H1 (cell line): Measurements from ENCODE around the gene RIN1. TPM values are rescaled to one million over a fixed set of nuclear protein-coding genes. Genes with fewer than 3 reads are reported as not detected.

Experiments used
- CTCF ChIA-PET: fragments of 300-600 bp; sonication (Branson Sonifier 250); formaldehyde crosslinking; loops from one replicate; lab custom pipeline; 2021; ENCODE audit not compliant: partially characterized antibody; lab: Charles Lee
- POLR2A ChIA-PET: fragments of 300-600 bp; sonication (Branson Sonifier 250); formaldehyde crosslinking; loops from one replicate; lab custom pipeline; 2021; ENCODE audit warnings: inconsistent platforms; ENCODE audit not compliant: partially characterized antibody; lab: Charles Lee
- DNase-seq, 2 experiments: peaks; one replicate each; pipeline versions ENCODE4 v3.0.0 to v3.0.0-alpha.2; 2010 to 2022; ENCODE audit warnings: low spot score in 2 of 2, low read depth in 1 of 2, mixed read lengths in 1 of 2
- FAIRE-seq: peaks from 2 replicates; lab custom pipeline; 2011; peaks lifted over from hg19 to GRCh38; lab: Jason Lieb, UNC
- H2AFZ ChIP-seq: 2 replicates; pipeline ENCODE4 v1.8.1; 2012; ENCODE audit warnings: low read length, inconsistent platforms
- H2AK5ac ChIP-seq: 2 replicates; pipeline ENCODE4 v1.6.1; 2013; ENCODE audit warnings: low read depth, low read length
- H2BK120ac ChIP-seq: replicated peaks from 2 replicates; pipeline ENCODE3; 2013; ENCODE audit warnings: low read depth, low read length, inconsistent platforms
- H2BK12ac ChIP-seq: 2 replicates; pipeline ENCODE4 v1.6.1; 2013; ENCODE audit warnings: low read depth, low read length
- H2BK15ac ChIP-seq: 2 replicates; pipeline ENCODE4 v1.6.1; 2013; ENCODE audit warnings: low read length
- H2BK20ac ChIP-seq: 2 replicates; pipeline ENCODE4 v1.6.1; 2013; ENCODE audit warnings: low read length
- H2BK5ac ChIP-seq: 2 replicates; pipeline ENCODE4 v1.6.1; 2013; ENCODE audit warnings: low read depth, low read length
- H3K14ac ChIP-seq: 2 replicates; pipeline ENCODE4 v1.6.1; 2013; ENCODE audit warnings: inconsistent platforms; ENCODE audit not compliant: insufficient read length
- H3K18ac ChIP-seq: 2 replicates; pipeline ENCODE4 v1.6.1; 2013; ENCODE audit warnings: low read length; ENCODE audit errors: extremely low read depth
- H3K23ac ChIP-seq: 2 replicates; pipeline ENCODE4 v1.6.1; 2013; ENCODE audit warnings: inconsistent platforms; ENCODE audit not compliant: insufficient read length
- H3K23me2 ChIP-seq: 2 replicates; pipeline ENCODE4 v1.6.1; 2013; ENCODE audit warnings: low read depth, low read length
- H3K27ac ChIP-seq: 2 replicates; pipeline ENCODE4 v1.6.1; 2011; ENCODE audit warnings: low read depth, low read length, inconsistent platforms
- H3K27me3 ChIP-seq, 4 experiments: replicated peaks in 1 of 4; 1 replicate in 1 of 4; 2 replicates in 3 of 4; pipeline versions ENCODE4 v1.6.1 to v1.8.1; 2011 to 2013; ENCODE audit warnings: low read length in 3 of 4, mild to moderate bottlenecking in 3 of 4, inconsistent platforms in 2 of 4, mixed read lengths in 2 of 4, moderate library complexity in 1 of 4; ENCODE audit not compliant: control insufficient read depth in 3 of 4, insufficient read depth in 3 of 4; ENCODE audit errors: extremely low read depth in 1 of 4
- H3K36me3 ChIP-seq, 4 experiments: 2 replicates each; pipeline versions ENCODE4 v1.6.1 to v1.8.1; 2011 to 2013; ENCODE audit warnings: mild to moderate bottlenecking in 4 of 4, low read length in 3 of 4, moderate library complexity in 2 of 4, control low read depth in 1 of 4, inconsistent platforms in 1 of 4; ENCODE audit not compliant: insufficient read depth in 4 of 4, control insufficient read depth in 2 of 4
- H3K4ac ChIP-seq: replicated peaks from 2 replicates; pipeline ENCODE3; 2013; ENCODE audit warnings: low read length, low read depth, mixed read lengths, inconsistent platforms; ENCODE audit not compliant: insufficient read length
- H3K4me1 ChIP-seq, 4 experiments: replicated peaks in 1 of 4; 1 replicate in 1 of 4; 2 replicates in 3 of 4; pipeline versions ENCODE4 v1.6.1 to v1.8.1; 2011 to 2013; ENCODE audit warnings: low read length in 3 of 4, inconsistent platforms in 2 of 4, mixed read lengths in 1 of 4; ENCODE audit not compliant: insufficient read depth in 4 of 4, control insufficient read depth in 3 of 4
- H3K4me2 ChIP-seq, 2 experiments: 2 replicates each; pipeline versions ENCODE4 v1.6.1 to v1.8.1; 2011 to 2013; ENCODE audit warnings: low read depth in 2 of 2, low read length in 2 of 2, control low read depth in 1 of 2, inconsistent platforms in 1 of 2, mild to moderate bottlenecking in 1 of 2; ENCODE audit not compliant: insufficient read depth in 1 of 2
- H3K4me3 ChIP-seq, 4 experiments: fragments of 200-600, 300-600 bp in 1 of 4; sonication (generic), shearing (Covaris generic), sonication (Bioruptor Twin) in 1 of 4; 2 replicates each; pipeline versions ENCODE4 v1.5.1 to v1.8.1; 2011 to 2016; ENCODE audit warnings: low read length in 4 of 4, low read depth in 3 of 4, control low read depth in 2 of 4, inconsistent platforms in 2 of 4, mild to moderate bottlenecking in 2 of 4, mixed read lengths in 1 of 4, moderate library complexity in 1 of 4; ENCODE audit not compliant: insufficient read depth in 2 of 4; ENCODE audit errors: extremely low read depth in 1 of 4
- H3K56ac ChIP-seq: replicated peaks from 2 replicates; pipeline ENCODE3; 2013; ENCODE audit warnings: low read depth, mild to moderate bottlenecking, mixed read lengths, low read length, inconsistent platforms; ENCODE audit not compliant: insufficient read length
- H3K79me1 ChIP-seq: 2 replicates; pipeline ENCODE4 v1.6.1; 2013; ENCODE audit warnings: low read depth, low read length, control low read depth
- H3K79me2 ChIP-seq, 2 experiments: 2 replicates each; pipeline versions ENCODE4 v1.6.1 to v1.8.1; 2012 to 2013; ENCODE audit warnings: low read length in 2 of 2, mild to moderate bottlenecking in 2 of 2, inconsistent platforms in 1 of 2; ENCODE audit not compliant: insufficient read depth in 2 of 2, control insufficient read depth in 1 of 2
- H3K9ac ChIP-seq, 4 experiments: replicated peaks in 1 of 4; 1 replicate in 1 of 4; 2 replicates in 3 of 4; pipeline versions ENCODE4 v1.6.1 to v1.8.1; 2011 to 2013; ENCODE audit warnings: low read depth in 3 of 4, low read length in 3 of 4, control low read depth in 2 of 4, mild to moderate bottlenecking in 2 of 4, moderate library complexity in 2 of 4, inconsistent platforms in 1 of 4; ENCODE audit errors: extremely low read depth in 1 of 4
- H3K9me3 ChIP-seq, 2 experiments: 2 replicates each; pipeline versions ENCODE4 v1.6.1 to v1.8.1; 2012 to 2013; ENCODE audit warnings: mild to moderate bottlenecking in 2 of 2, moderate library complexity in 2 of 2, control low read depth in 1 of 2, inconsistent platforms in 1 of 2, low read depth in 1 of 2, low read length in 1 of 2, mixed read lengths in 1 of 2; ENCODE audit not compliant: insufficient read depth in 2 of 2
- H4K20me1 ChIP-seq, 2 experiments: replicated peaks in 1 of 2; 2 replicates each; pipeline versions ENCODE3 to v1.8.1; 2011 to 2013; ENCODE audit warnings: inconsistent platforms in 2 of 2, low read length in 2 of 2, mild to moderate bottlenecking in 1 of 2; ENCODE audit not compliant: insufficient read depth in 2 of 2, control insufficient read depth in 1 of 2
- H4K5ac ChIP-seq: 2 replicates; pipeline ENCODE4 v1.6.1; 2013; ENCODE audit warnings: low read length, low read depth, mixed read lengths, inconsistent platforms; ENCODE audit not compliant: insufficient read length
- H4K8ac ChIP-seq: 2 replicates; pipeline ENCODE4 v1.8.0; 2013; ENCODE audit warnings: mild to moderate bottlenecking, moderate library complexity, low read length, inconsistent platforms; ENCODE audit not compliant: insufficient read depth; ENCODE audit errors: extremely low read depth
- H4K91ac ChIP-seq: replicated peaks from 2 replicates; pipeline ENCODE3; 2013; ENCODE audit warnings: low read length, mixed read lengths, inconsistent platforms; ENCODE audit not compliant: insufficient read length
- BACH1 ChIP-seq: IDR thresholded peaks from 2 replicates; pipeline ENCODE4 v1.6.1; 2012; ENCODE audit warnings: low read length, improper control_type of control experiment
- EGR1 ChIP-seq: IDR thresholded peaks from 2 replicates; pipeline ENCODE4 v1.6.1; 2011; ENCODE audit warnings: low read depth, low read length, borderline replicate concordance
- HDAC2 ChIP-seq, 2 experiments: fragments of 300-600 bp in 1 of 2; sonication (generic) in 1 of 2; IDR thresholded peaks; 2 replicates each; pipeline ENCODE4 v1.6.1; 2011 to 2012; ENCODE audit warnings: low read depth in 2 of 2, low read length in 2 of 2, mild to moderate bottlenecking in 2 of 2, moderate library complexity in 2 of 2, borderline replicate concordance in 1 of 2, inconsistent platforms in 1 of 2
- KDM1A ChIP-seq: fragments of 200-600, 300-600 bp; sonication (generic); IDR thresholded peaks from 2 replicates; pipeline ENCODE4 v1.7.1; 2016; ENCODE audit warnings: mild to moderate bottlenecking, low read length, borderline replicate concordance
- KDM4A ChIP-seq: IDR thresholded peaks from one replicate; pipeline ENCODE4 v1.7.1; 2012; ENCODE audit warnings: low read depth, mild to moderate bottlenecking, moderate library complexity, low read length, inconsistent platforms; ENCODE audit not compliant: severe bottlenecking
- MAX ChIP-seq: IDR thresholded peaks from 2 replicates; pipeline ENCODE4 v1.6.1; 2012; ENCODE audit warnings: inconsistent platforms
- SIN3A ChIP-seq, 2 experiments: IDR thresholded peaks in 1 of 2; conservative IDR thresholded peaks in 1 of 2; 2 replicates each; pipeline ENCODE4 v1.6.1; 2011 to 2012; ENCODE audit warnings: low read length in 2 of 2, improper control_type of control experiment in 1 of 2, low read depth in 1 of 2, mild to moderate bottlenecking in 1 of 2
- SIRT6 ChIP-seq: IDR thresholded peaks from one replicate; pipeline ENCODE4 v1.7.1; 2012; ENCODE audit warnings: low read length, inconsistent platforms
- SP4 ChIP-seq: IDR thresholded peaks from 2 replicates; pipeline ENCODE4 v1.6.1; 2012; ENCODE audit warnings: low read length, inconsistent platforms
- YY1 ChIP-seq: IDR thresholded peaks from 2 replicates; pipeline ENCODE4 v1.6.1; 2011; ENCODE audit warnings: low read depth, mild to moderate bottlenecking, low read length
- WGBS, 2 experiments: shearing (Covaris generic) in 1 of 2; methylation state at CpG; one replicate each; pipeline versions ENCODE4 v1.1.6 to v1.1.7; 2013 to 2015; ENCODE audit warnings: low lambda C conversion rate in 2 of 2, mixed read lengths in 2 of 2, inconsistent platforms in 1 of 2, low coverage in 1 of 2, missing lambda C conversion rate in 1 of 2; ENCODE audit not compliant: insufficient replicate concordance in 2 of 2, insufficient coverage in 1 of 2, insufficient read length in 1 of 2; ENCODE audit errors: extremely low coverage in 1 of 2, missing lambda C conversion rate in 1 of 2; 5-methylcytosine and 5-hydroxymethylcytosine counted together
- polyA plus RNA-seq, 7 experiments: library from polyadenylated mRNA; depleted of rRNA in 3 of 7; stranded (reverse) in 5 of 7; unstranded in 2 of 7; fragments of >200 nt in 5 of 7; fragments of 200-250 nt in 2 of 7; gene quantifications; 1 replicate in 5 of 7; 2 replicates in 1 of 7; 4 replicates in 1 of 7; pipeline versions ENCODE4 v1.2.1 to v1.2.3, GENCODE V29; 2011 to 2013; ENCODE audit warnings: missing spikeins in 2 of 7, mixed read lengths in 2 of 7
- total RNA-seq: library from RNA; stranded (reverse); fragmentation: NEBNext Ultra II Directional; extraction: Animal tissue kit (Norgen Biotek cat#: 25700); gene quantifications from 2 replicates; pipeline ENCODE4 v1.2.1, GENCODE V29; 2021

Gene RIN1
- total and polyA plus RNA-seq, 2 of the 8 experiments (the other 6 are each of a cell fraction or from before 2014, with no cell fraction given): 2.5 to 5.4 TPM

- Histone ChIP-seq H3K23ac (no peak overlapping the region), H3K79me1 (peaks cover 6% of the 10 kb centered on the region), H4K91ac (no peak overlapping the region), H2AFZ (peak overlapping the region; percentile 57; the same call in 1 of the 2 replicates), H2AK5ac (no peak overlapping the region), H4K20me1 (peaks cover 7 to 9% of the 10 kb centered on the region in 2 experiments), H3K36me3 (no peaks in the 10 kb centered on the region), H4K5ac (peak overlapping the region; percentile 20), H3K9ac (peak overlapping the region in 3 of 4 experiments; percentile 39 to 60 (median 53); a peak in 5 of 7 replicates), H2BK20ac (no peak overlapping the region), H3K18ac (no peak overlapping the region), H3K14ac (no peak overlapping the region), H2BK120ac (no peak overlapping the region), H2BK5ac (no peak overlapping the region; the same call in 1 of the 2 replicates), H3K79me2 (peaks cover 0 to 9% of the 10 kb centered on the region in 2 experiments; a peak in 1 of 4 replicates), H3K27ac (peak overlapping the region; percentile 55; the same call in 1 of the 2 replicates), H3K4me2 (peak overlapping the region; percentile 74 to 86), H3K56ac (no peak overlapping the region), H3K4me3 (peak overlapping the region; percentile 61 to 91 (median 78)), H3K4me1 (peaks cover 0 to 21% (median 6%) of the 10 kb centered on the region in 4 experiments; a peak in 5 of 7 replicates), H3K23me2 (peaks cover 12% of the 10 kb centered on the region; the same call in 1 of the 2 replicates), H3K4ac (no peak overlapping the region), H4K8ac (peak overlapping the region; percentile 87), H2BK12ac (no peak overlapping the region), H2BK15ac (0 out of 2 replicates have a peak overlapping the region, but pooled peaks have one; percentile 23), H3K27me3 (peaks cover 2 to 28% (median 18%) of the 10 kb centered on the region in 4 experiments), H3K9me3 (no peaks in the 10 kb centered on the region)
- ChIA-PET CTCF (interaction anchor here (1.0 to 6.9 kb wide), 12 partner anchors 7 to 221 kb away, joined by 3 to 57 read pairs (median 6); partner anchors contain the start of genes CNIH2, RAB1B and RIN1), POLR2A (interaction anchor here (1.2 to 4.5 kb wide), 14 partner anchors 8 to 399 kb away, joined by 3 to 29 read pairs (median 8); partner anchors contain the start of genes BRMS1, CCDC85B, CD248 and RAB1B)
- no peak for FAIRE-seq
- DNase-seq: peak in 1 of 2 experiments; percentile 93
- whole genome bisulfite sequencing, 2 experiments: 19% methylated on average over 36 of the region's 36 CpGs; no CpG with 5 or more reads in 1 of the 2 experiments
- TF ChIP-seq YY1 (peak; percentile 62; the same call in 1 of the 2 replicates), MAX (peak; percentile 69; the same call in 1 of the 2 replicates), SIN3A (conservative IDR thresholded peaks at IDR 0.05 in 1 of 2, IDR thresholded peaks at IDR 0.05 in 1 of 2; ENCODE audit: low read depth in 1 of 2, low read length in 2 of 2) (peak; percentile 98 to 99), SP4 (no peak), KDM4A (peak; percentile 66), EGR1 (0 out of 2 replicates have a peak, but pooled peaks have one; percentile 30), HDAC2 (IDR thresholded peaks at IDR 0.05; ENCODE audit: borderline replicate concordance in 1 of 2, low read depth in 2 of 2, low read length in 2 of 2) (peak; percentile 81 to 93), BACH1 (peak; percentile 41; the same call in 1 of the 2 replicates), KDM1A (no peak), SIRT6 (no peak)
These were observed 46.5 kb downstream of the RIN1 start for GRCh38 chr11:66289548-66290329.
